IPS-18a (cell line): Measurements from ENCODE around the gene S100G.

Source experiments
- H3K27ac ChIP-seq: one replicate; pipeline ENCODE4 v1.5.1; 2013; ENCODE audit warnings: low read length
- H3K27me3 ChIP-seq: one replicate; pipeline ENCODE4 v1.6.1; 2013; ENCODE audit warnings: mild to moderate bottlenecking, low read length; ENCODE audit not compliant: control insufficient read depth, insufficient read depth
- H3K36me3 ChIP-seq: one replicate; pipeline ENCODE4 v1.6.1; 2013; ENCODE audit warnings: low read depth, low read length; ENCODE audit not compliant: control insufficient read depth
- H3K4me1 ChIP-seq: one replicate; pipeline ENCODE4 v1.6.1; 2013; ENCODE audit warnings: low read depth, low read length; ENCODE audit not compliant: control insufficient read depth
- H3K4me3 ChIP-seq: one replicate; pipeline ENCODE4 v1.5.1; 2013; ENCODE audit warnings: low read length
- H3K9ac ChIP-seq: one replicate; pipeline ENCODE4 v1.6.1; 2013; ENCODE audit warnings: mild to moderate bottlenecking, low read length, moderate library complexity
- H3K9me3 ChIP-seq: one replicate; pipeline ENCODE4 v1.6.1; 2013; ENCODE audit warnings: low read depth, low read length; ENCODE audit not compliant: control insufficient read depth

S100G gene

DNA sequence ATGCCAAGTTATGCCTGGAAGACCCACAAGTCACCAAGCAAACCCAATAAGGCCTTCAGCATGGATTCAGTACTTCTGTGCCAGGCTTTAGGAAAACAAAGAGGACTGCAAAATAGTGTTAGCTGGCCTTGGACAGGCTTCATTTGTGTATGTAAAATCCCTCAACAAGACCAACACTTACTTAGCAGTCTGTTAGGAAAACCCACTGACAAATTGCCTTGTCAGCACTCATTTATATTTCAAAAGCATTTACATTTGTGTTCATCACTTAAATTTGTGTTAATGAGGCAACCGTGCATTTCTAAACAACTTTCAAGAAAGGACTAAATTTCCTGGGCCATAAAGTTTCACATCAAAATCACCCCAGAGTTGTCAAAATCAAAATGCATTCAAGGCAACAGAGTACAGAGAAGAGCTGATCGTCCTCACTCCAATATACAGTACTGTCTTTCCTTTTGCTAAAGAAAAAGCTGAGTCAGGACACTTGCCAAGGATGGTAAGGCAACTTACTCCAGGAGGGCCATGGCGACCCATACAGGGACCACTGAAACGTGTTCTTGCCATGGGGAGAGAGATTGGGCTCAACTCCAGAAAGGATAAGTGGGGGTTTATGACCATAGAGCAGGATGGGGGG lies 1.6 kb downstream of the S100G start:
- Histone ChIP-seq H3K9ac (no peak overlapping the region), H3K4me1 (peaks cover 14% of the 10 kb centered on the region), H3K27ac (peak overlapping the region; percentile 33), H3K36me3 (peaks cover 12% of the 10 kb centered on the region), H3K4me3 (no peak overlapping the region), H3K27me3 (no peaks in the 10 kb centered on the region), H3K9me3 (no peaks in the 10 kb centered on the region)

DNA sequence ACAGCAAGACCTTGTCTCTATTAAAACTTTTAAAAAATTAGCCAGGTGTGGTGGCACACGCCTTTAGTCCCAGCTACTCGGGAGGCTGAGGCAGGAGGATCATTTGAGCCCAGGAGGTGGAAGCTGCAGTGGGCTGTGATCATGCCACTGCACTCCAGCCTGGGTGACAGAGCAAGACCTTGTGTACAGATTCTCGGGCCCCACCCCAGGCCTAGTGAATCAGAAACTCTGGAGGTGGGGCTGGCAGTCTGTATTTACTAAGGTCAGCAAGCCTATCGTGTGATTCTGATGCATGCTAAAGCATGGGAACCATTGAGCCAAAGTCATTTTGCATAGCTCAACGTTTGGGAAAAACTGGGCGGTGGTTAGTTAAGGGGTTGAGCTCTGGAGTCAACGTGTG lies 3.5 kb downstream of the S100G start:
- Histone ChIP-seq H3K9me3 (no peaks in the 10 kb centered on the region), H3K4me1 (peaks cover 14% of the 10 kb centered on the region), H3K9ac (no peak overlapping the region), H3K27me3 (no peaks in the 10 kb centered on the region), H3K4me3 (no peak overlapping the region), H3K36me3 (peaks cover 13% of the 10 kb centered on the region), H3K27ac (no peak overlapping the region)

DNA sequence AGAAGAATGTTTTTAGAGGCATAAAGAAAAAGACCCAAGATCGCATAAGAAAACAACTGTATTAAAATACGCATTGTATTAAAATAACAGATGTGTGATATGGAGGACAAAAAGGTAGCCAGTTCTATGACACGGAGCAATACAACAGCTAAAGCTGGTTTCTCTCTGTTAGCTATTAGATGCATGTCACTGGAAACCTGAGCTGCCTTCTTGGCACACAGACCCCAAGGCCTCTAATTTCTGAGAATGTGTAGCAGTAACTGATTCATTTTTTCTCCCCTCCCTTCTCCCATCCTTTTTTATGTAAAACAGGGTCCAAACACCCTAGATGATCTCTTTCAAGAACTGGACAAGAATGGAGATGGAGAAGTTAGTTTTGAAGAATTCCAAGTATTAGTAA lies 4.1 kb downstream of the S100G start:
- peaks cover 14% of the 10 kb centered on the region for H3K4me1 ChIP-seq
- peak overlapping the region; percentile 3 for H3K27ac ChIP-seq
- peaks cover 13% of the 10 kb centered on the region for H3K36me3 ChIP-seq
- no peak overlapping the region for H3K9ac ChIP-seq
- no peaks in the 10 kb centered on the region for H3K9me3 ChIP-seq
- H3K27me3 ChIP-seq, result no peaks in the 10 kb centered on the region
- H3K4me3 ChIP-seq, result no peak overlapping the region

DNA sequence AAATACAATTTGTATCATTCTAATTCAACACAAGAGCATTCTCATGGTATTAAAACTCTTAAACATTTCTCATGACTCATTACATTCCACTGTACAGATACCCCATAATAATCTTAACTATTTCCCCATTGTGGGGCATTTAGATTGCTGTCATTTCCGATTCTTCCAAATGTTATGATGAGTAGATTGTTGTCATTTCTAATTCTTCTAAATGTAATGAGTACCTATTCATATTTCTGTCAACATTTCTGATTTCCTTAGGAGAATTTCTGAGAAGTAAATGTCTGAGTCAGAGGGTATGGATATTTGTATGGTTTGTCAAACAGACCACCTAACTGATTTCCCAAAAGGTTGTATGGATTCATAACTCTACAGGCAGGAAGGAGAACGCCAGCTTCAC lies 8.3 kb downstream of the S100G start:
- peaks cover 16% of the 10 kb centered on the region for H3K36me3 ChIP-seq
- H3K4me1 ChIP-seq, result peaks cover 5% of the 10 kb centered on the region
- no peak overlapping the region for H3K9ac ChIP-seq
- no peaks in the 10 kb centered on the region for H3K9me3 ChIP-seq
- H3K27ac ChIP-seq, result no peak overlapping the region
- no peak overlapping the region for H3K4me3 ChIP-seq
- H3K27me3 ChIP-seq, result no peaks in the 10 kb centered on the region

DNA sequence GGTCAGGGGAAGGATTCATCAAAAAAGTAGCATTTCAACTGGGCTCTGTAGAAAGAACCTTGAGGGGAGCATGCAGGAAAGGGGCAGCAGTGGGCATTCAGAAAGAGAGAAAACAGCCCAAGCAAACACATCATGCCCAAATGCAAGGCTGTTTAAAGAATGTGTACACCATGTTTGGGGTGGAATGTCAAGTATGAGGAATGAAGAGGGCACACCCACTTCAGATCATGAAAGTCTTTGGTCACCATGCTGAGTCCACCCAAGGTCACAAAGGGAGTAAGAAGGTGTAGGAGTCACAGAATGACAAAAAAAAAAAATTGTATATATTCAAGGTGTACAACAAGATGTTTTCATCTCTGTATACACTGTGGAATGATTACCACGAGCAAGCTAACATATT lies 9.4 kb downstream of the S100G start:
- H3K27ac ChIP-seq, result no peak overlapping the region
- H3K9me3 ChIP-seq, result no peaks in the 10 kb centered on the region
- H3K4me1 ChIP-seq, result peaks cover 4% of the 10 kb centered on the region
- H3K27me3 ChIP-seq, result no peaks in the 10 kb centered on the region
- H3K9ac ChIP-seq, result no peak overlapping the region
- H3K4me3 ChIP-seq, result no peak overlapping the region
- H3K36me3 ChIP-seq, result peaks cover 20% of the 10 kb centered on the region

DNA sequence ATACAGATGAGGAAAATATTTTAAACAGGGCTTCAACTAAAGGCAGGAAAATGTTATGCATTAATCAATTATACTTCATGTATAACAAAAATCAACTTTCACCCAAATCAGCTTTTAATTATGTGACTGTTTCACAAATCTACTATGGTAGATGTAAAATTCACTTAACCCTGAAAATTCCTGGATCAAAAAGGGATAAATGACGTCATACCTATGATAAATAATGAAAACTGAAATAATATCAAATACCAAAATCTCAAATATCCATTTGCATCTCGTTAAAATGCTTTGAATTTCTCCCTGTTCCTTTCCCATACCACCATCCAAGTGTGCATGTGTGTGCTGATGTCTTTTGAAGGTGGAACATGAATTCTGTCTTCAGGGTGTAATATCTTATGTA lies 11.5 kb downstream of the S100G start:
- Histone ChIP-seq H3K36me3 (peaks cover 36% of the 10 kb centered on the region), H3K27me3 (no peaks in the 10 kb centered on the region), H3K9me3 (no peaks in the 10 kb centered on the region), H3K27ac (no peak overlapping the region), H3K4me1 (peaks cover 3% of the 10 kb centered on the region), H3K9ac (no peak overlapping the region), H3K4me3 (no peak overlapping the region)

DNA sequence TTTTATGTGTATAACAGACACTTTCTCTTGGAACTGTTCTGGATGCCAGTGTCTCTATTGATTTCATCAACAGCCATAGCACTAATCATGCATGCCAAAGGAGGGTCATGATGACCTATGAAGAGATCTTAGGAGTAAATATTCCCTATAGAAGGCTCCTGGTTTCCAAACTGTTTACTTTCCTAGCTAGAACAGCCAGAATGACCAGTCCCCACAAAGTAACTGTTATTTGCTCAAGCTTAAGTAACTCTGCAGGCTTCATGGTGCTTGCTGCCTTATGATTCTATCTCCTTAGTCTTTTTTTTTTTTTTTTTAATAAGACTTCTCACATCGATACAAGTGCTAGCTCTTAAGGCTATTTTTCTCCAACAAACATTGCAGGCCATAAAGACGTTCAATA lies 12.4 kb downstream of the S100G start:
- peaks cover 3% of the 10 kb centered on the region for H3K4me1 ChIP-seq
- H3K27me3 ChIP-seq, result no peaks in the 10 kb centered on the region
- H3K27ac ChIP-seq, result no peak overlapping the region
- no peak overlapping the region for H3K4me3 ChIP-seq
- H3K9ac ChIP-seq, result no peak overlapping the region
- no peaks in the 10 kb centered on the region for H3K9me3 ChIP-seq
- H3K36me3 ChIP-seq, result peaks cover 39% of the 10 kb centered on the region

DNA sequence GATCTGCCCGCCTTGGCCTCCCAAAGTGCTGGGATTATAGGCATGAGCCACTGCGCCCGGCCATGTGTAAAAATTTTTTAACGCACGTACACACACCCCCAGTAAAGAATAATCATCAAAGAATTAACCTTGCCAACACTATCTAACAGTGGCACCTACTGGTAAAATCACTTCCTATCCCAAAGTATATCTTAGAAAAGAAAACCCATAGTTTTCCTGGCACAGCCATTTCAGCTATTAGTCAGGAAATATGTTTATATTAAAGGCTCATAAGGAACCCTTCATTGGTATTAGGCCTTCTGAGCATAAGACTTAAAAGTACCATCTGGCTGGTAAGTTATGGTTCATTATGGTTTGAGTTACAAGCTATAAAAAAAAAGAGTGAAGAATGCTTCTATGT lies 14.1 kb downstream of the S100G start:
- H3K4me1 ChIP-seq, result peaks cover 3% of the 10 kb centered on the region
- H3K27me3 ChIP-seq, result no peaks in the 10 kb centered on the region
- no peak overlapping the region for H3K4me3 ChIP-seq
- H3K9ac ChIP-seq, result no peak overlapping the region
- H3K9me3 ChIP-seq, result no peaks in the 10 kb centered on the region
- no peak overlapping the region for H3K27ac ChIP-seq
- peaks cover 44% of the 10 kb centered on the region for H3K36me3 ChIP-seq

DNA sequence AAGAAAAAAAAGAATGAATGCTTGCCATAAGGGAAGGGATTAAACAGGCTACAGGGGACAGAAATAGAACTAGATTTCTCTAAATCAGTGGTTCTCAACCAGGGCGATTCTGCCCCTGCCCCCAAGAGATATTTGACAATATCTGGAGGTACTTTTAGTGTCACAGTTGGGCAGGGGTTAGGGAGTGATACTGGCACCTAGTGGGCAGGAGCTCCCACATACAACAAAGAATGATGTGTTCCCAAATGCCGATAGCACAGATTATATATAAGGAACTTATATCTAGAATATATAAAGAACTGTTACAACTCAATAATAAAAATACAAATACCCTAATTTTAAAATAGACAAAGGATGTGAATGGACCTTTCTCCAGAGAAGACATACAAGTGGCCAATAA lies 14.7 kb downstream of the S100G start:
- Histone ChIP-seq H3K27ac (no peak overlapping the region), H3K9ac (no peak overlapping the region), H3K27me3 (no peaks in the 10 kb centered on the region), H3K36me3 (peaks cover 48% of the 10 kb centered on the region), H3K9me3 (no peaks in the 10 kb centered on the region), H3K4me1 (peaks cover 3% of the 10 kb centered on the region), H3K4me3 (no peak overlapping the region)

DNA sequence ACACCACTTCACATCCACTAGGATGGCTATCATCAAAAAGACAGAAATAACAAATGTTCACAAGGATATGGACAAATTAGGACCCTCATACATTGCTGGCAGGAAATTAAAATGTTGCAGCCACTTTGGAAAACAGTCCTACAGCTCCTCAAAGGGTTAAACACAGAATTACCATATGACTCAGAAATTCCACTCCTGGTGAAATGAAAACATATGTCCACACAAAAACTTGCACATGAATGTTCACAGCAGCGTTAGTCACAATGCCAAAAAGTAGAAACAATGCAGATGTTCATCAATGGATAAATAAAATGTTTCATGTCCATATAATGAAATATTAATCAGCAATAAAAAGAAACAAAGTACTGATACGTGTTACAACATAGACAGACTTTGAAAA lies 15.1 kb downstream of the S100G start:
- no peaks in the 10 kb centered on the region for H3K27me3 ChIP-seq
- peaks cover 3% of the 10 kb centered on the region for H3K4me1 ChIP-seq
- H3K9me3 ChIP-seq, result no peaks in the 10 kb centered on the region
- no peak overlapping the region for H3K27ac ChIP-seq
- H3K9ac ChIP-seq, result no peak overlapping the region
- peaks cover 53% of the 10 kb centered on the region for H3K36me3 ChIP-seq
- no peak overlapping the region for H3K4me3 ChIP-seq

DNA sequence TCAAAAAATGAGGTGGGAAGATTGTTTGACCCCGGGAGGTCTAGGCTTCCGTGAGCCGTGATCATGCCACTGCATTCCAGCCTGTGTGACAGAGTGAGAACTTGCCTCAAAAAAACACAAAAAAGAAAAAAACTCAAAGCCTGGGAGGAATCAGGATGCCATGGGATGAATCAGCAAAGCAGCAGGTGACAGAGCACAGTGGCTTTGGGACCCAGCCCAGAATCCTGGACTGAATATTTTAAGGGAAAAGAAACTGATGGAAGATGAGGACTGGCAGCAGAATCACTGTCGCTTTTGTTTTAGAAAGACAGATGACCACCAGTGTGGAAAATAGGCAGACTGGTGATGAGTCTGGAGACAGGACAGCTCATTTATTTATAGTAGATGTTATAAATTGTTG lies 16.6 kb downstream of the S100G start:
- H3K9ac ChIP-seq, result no peak overlapping the region
- peaks cover 58% of the 10 kb centered on the region for H3K36me3 ChIP-seq

DNA sequence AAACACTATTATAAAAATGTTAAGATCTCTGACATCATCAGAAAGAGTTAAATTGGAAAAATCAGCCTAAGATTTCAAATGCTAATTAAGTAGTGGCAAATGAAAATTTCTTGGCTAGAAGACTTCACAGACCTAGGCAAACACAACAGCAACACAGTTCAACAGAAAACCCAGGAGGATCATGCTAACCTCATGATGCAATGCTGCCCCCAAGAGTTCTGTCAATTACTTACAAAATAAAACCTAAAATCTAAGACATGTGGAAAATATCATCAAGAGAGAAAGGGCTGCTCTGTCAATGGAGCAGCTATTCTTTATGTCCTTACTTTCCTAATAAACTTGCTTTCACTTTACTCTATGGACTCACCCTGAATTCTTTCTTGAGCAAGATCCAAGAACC lies 21.0 kb downstream of the S100G start:
- Histone ChIP-seq H3K9me3 (no peaks in the 10 kb centered on the region), H3K27me3 (no peaks in the 10 kb centered on the region), H3K27ac (no peak overlapping the region), H3K4me3 (no peak overlapping the region), H3K4me1 (peaks cover 9% of the 10 kb centered on the region), H3K36me3 (peaks cover 71% of the 10 kb centered on the region), H3K9ac (no peak overlapping the region)

More for the DNA sequence above, 16.6 kb downstream of the S100G start:
- Histone ChIP-seq H3K9me3 (no peaks in the 10 kb centered on the region), H3K27ac (no peak overlapping the region), H3K4me3 (no peak overlapping the region), H3K4me1 (peaks cover 12% of the 10 kb centered on the region), H3K27me3 (no peaks in the 10 kb centered on the region)
